DMS 273 (cell line): ENCODE results near the gene ASZ1.

Experiments
- DNase-seq: peaks from one replicate; lab custom pipeline; 2025; ENCODE audit not compliant: unreplicated experiment; lab: John Stamatoyannopoulos, UW

The ASZ1 gene

GRCh38 chr7:117347962-117348672 is 79.2 kb downstream of the ASZ1 start:
- DNase-seq, result no peak

DNA sequence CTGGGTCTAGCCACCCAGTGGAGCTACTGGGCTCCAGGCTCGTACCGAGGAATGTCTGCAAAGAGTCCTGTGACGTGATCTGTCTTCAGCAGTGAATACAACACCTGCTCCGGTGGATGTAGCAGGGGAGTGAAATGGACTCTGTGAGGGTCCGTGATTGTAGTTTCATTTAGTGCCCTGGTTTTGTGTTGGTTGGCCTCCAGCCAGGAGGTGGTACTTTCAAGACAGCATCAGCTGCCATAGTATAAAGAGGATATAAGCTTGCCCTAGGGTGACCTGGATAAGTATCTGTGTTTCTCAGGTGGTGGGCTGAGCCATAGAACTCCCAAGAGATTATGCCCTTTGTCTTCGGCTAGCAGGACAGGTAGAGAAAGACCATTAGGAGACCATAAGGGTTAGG is 79.8 kb downstream of the ASZ1 start:
- DNase-seq, result no peak

DNA sequence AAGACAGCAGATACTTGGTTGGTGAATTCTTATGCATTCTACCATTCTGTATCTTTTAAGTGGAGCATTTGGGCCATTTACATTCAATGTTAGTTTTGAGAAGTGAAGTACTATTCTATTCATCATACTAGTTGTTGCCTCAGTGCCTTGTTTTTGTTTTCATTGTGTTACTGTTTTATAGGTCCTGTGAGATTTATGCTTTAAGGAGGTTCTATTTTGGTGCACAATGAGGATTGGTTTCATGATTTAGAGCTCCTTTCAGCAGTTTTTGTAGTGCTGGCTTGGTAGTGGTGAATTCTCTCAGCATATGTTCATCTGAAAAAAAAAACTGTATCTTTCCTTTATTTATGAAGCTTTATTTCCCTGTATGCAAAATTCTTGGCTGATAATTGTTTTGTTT is 81.1 kb downstream of the ASZ1 start:
- no peak for DNase-seq

DNA sequence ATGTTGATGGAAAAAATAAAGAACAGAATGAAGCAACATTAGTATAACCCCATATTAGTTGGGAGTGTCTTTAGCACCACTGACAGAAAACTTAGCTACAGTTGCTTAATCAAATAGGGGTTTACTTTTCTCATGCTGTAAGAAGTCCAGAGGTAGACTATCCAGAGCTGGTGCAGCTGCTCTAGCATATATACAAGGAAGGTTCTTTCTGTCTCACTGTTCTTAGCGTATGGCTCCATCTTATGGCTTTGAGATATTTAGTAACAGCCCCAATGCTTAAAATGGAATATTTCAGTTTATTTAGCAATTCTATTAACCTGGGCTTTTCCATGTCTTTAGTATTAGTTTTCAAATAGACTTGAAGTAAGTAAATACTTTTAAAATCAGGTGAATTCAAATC is 89.3 kb downstream of the ASZ1 start:
- no peak for DNase-seq

DNA sequence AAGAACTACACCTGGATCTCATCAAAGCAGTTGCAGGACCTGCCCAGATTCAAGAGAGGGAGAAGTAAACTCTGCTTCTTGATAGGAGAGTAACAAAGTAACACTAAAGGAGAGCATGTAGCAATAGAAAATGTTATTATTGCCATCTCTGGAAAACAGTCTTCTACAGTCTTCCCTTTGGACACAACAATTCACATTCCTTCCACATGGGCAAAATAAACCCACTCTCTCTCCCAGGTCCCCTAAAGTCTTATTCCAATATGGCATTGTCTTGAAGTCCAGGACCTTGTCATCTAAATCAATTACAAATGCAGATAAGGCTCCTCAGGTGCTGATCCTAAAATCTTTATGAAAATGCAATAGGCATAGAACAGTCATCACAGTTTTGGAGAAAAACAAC is 94.1 kb downstream of the ASZ1 start:
- DNase-seq, result no peak

- DNase-seq, result no peak
Measured at GRCh38 chr7:117332031-117332430, 95.3 kb downstream of the ASZ1 start.

GRCh38 chr7:117325836-117326235 is 101.5 kb downstream of the ASZ1 start:
- no peak for DNase-seq

DNA sequence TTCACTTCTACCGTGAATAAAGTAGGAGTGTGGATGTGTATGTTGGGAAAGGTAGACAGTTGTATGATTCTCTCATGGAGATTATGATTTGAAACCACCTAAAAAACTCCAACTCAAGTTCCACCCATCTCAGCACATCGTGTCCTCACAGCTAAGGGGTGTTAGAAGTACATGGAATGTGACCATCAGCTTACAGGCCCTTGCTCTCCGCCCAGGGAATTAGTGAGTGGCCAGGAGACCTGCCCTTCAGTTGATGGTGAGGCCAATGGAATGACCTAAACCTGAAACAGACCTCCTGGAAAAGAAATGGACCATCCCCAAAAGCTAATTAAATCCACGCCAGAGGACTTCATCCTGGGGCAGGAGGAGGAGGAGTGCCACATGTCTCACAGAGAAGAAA is 102.3 kb downstream of the ASZ1 start:
- DNase-seq, result no peak

- DNase-seq, result peak; percentile 62
Measured at GRCh38 chr7:117323851-117324711, 103.2 kb downstream of the ASZ1 start.

- DNase-seq, result peak; percentile 63
Measured at GRCh38 chr7:117323305-117323850, 103.9 kb downstream of the ASZ1 start.

DNA sequence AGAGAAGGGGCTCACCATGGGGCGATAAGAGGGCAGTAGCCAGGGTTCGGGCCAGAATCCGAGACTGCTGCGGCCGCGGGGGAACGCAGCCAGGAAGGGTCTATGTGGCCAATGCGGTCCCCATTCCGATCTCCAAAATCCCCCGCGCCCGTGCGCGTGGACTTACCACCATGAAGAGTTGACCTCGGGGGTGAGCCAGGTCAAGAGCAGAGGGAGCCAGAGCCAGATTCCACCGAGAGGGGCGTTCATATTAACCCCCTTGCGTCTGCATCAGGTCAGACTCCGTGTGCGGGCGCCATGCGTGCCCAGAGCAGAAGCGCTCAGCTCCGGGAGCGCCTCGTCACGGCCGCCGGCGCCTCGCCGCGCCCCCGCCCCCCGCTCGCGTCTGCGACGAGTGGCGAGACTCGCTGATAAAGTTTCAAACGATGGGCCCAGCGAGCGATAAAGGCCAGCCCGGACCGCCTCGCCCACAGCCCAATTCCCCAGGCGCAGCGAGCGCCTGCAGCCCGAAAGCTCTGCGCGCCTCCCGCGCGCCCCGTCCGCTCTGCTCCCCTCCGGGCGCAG is 104.5 kb downstream of the ASZ1 start, which contains the start of gene WNT2:
Gene WNT2 (minus strand): TSS at position 318 of the 564 bp plus-strand sequence. CDS start 69 bp downstream, at position 249.
- peak; percentile 56 for DNase-seq

GRCh38 chr7:117320523-117320922 is 106.8 kb downstream of the ASZ1 start:
- DNase-seq, result no peak

DNA sequence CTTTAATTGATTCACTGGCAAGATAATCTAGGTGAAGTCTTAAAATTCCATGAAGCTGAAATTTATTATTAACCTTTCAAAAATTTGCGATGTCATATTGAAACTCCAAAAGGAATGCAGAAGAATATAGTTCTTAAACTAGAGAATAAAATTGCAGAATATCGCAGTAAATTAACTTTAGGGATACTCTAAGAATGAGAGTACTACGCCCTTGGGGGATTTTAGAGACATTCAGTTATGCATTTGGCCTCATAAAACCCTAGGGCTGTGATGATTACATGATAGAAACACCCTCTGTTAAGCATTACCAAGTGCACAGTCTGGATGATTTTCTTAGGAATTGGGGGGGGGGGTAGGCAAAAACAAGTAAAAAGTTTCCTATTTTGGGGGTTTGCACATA is 108.1 kb downstream of the ASZ1 start:
- no peak for DNase-seq

- DNase-seq, result no peak
Measured at GRCh38 chr7:117313582-117313981, 113.7 kb downstream of the ASZ1 start.
